GM12878 (cell line): Measurements from ENCODE around the gene LAMA5. TPM values are rescaled to one million over a fixed set of nuclear protein-coding genes. Genes with fewer than 3 reads are reported as not detected.

Source experiments
- ATAC-seq: fragments of 200-7000 bp; cut with Tn5 transposase; 3 replicates; pipeline ENCODE4 v1.9.1; 2020; ENCODE audit warnings: mild to moderate bottlenecking, moderate library complexity
- BruUV-seq: library from RNA; stranded (reverse); fragments of 400-500 nt; replicated peaks from 2 replicates; lab custom pipeline; 2021; lab: Mats Ljungman, UMichigan
- CTCF ChIA-PET: fragments of 300-600 bp; sonication (Branson Sonifier 250); formaldehyde crosslinking; extraction: SDS; loops from one replicate; lab custom pipeline; 2021; ENCODE audit warnings: inconsistent platforms; lab: Yijun Ruan, JAX
- POLR2A ChIA-PET: fragments of 350-600 bp; formaldehyde crosslinking; extraction: SDS; loops from one replicate; lab custom pipeline; 2021; ENCODE audit warnings: inconsistent platforms; lab: Charles Lee
- RAD21 ChIA-PET: fragments of 300-600 bp; sonication (Branson Sonifier 250); formaldehyde crosslinking; loops from one replicate; lab custom pipeline; 2023; ENCODE audit warnings: antibody characterized with exemption; ENCODE audit not compliant: unreplicated experiment; lab: Charles Lee
- SMC1A ChIA-PET: fragments of 300-600 bp; sonication (Branson Sonifier 250); formaldehyde crosslinking; loops from one replicate; lab custom pipeline; 2023; ENCODE audit not compliant: unreplicated experiment, uncharacterized antibody; lab: Charles Lee
- DNase-seq: peaks from one replicate; pipeline ENCODE4 v3.0.0-alpha.2; 2011; ENCODE audit warnings: low read depth, low spot score
- FAIRE-seq: peaks from 3 replicates; lab custom pipeline; 2011; peaks lifted over from hg19 to GRCh38; lab: Jason Lieb, UNC
- H2AFZ ChIP-seq: 2 replicates; pipeline ENCODE4 v1.6.0; 2011; ENCODE audit warnings: low read depth, low read length, control low read depth; ENCODE audit not compliant: control insufficient read depth
- H3K27ac ChIP-seq: 2 replicates; pipeline ENCODE4 v1.5.1; 2011; ENCODE audit warnings: control low read depth; ENCODE audit not compliant: control insufficient read depth, insufficient read depth
- H3K27me3 ChIP-seq, 2 experiments: replicated peaks in 1 of 2; 2 replicates each; pipeline versions ENCODE4 v1.6.0 to v1.6.1; 2011; ENCODE audit warnings: low read length in 1 of 2; ENCODE audit not compliant: control insufficient read depth in 2 of 2, insufficient read depth in 2 of 2
- H3K36me3 ChIP-seq, 2 experiments: 2 replicates each; pipeline ENCODE4 v1.5.1; 2011; ENCODE audit warnings: low read length in 1 of 2; ENCODE audit not compliant: control insufficient read depth in 2 of 2, insufficient read depth in 2 of 2
- H3K4me1 ChIP-seq: 2 replicates; pipeline ENCODE4 v1.6.1; 2011; ENCODE audit warnings: mild to moderate bottlenecking, low read length, moderate library complexity, mixed read lengths; ENCODE audit not compliant: control insufficient read depth, insufficient read depth
- H3K4me2 ChIP-seq: 2 replicates; pipeline ENCODE4 v1.6.0; 2011; ENCODE audit warnings: control low read depth; ENCODE audit not compliant: control insufficient read depth, insufficient read depth
- H3K4me3 ChIP-seq: fragments of 200-600 bp; sonication (generic); 2 replicates; pipeline ENCODE4 v1.5.1; 2016
- H3K79me2 ChIP-seq: 2 replicates; pipeline ENCODE4 v1.6.0; 2011; ENCODE audit warnings: low read length; ENCODE audit not compliant: control insufficient read depth, insufficient read depth
- H3K9ac ChIP-seq: 2 replicates; pipeline ENCODE4 v1.8.0; 2011; ENCODE audit warnings: low read length, control low read depth, mixed read lengths; ENCODE audit not compliant: control insufficient read depth, insufficient read depth
- H3K9me3 ChIP-seq: replicated peaks from 3 replicates; pipeline ENCODE4 v1.5.1; 2011; ENCODE audit warnings: mild to moderate bottlenecking, low read length; ENCODE audit not compliant: control insufficient read depth, insufficient read depth
- H4K20me1 ChIP-seq: 2 replicates; pipeline ENCODE4 v1.6.0; 2011; ENCODE audit not compliant: control insufficient read depth, insufficient read depth
- CTCF ChIP-seq, 3 experiments: IDR thresholded peaks in 2 of 3; conservative IDR thresholded peaks in 1 of 3; 2 replicates each; pipeline ENCODE4 v1.5.1; 2011; ENCODE audit warnings: low read depth in 3 of 3, low read length in 3 of 3, mild to moderate bottlenecking in 3 of 3, control low read depth in 2 of 3, moderate library complexity in 2 of 3, inconsistent platforms in 1 of 3, mixed read lengths in 1 of 3; ENCODE audit not compliant: control insufficient read depth in 2 of 3, insufficient read depth in 1 of 3; ENCODE audit errors: extremely low read depth in 1 of 3
- NFYA ChIP-seq: IDR thresholded peaks from 2 replicates; pipeline ENCODE4 v1.6.1; 2011; ENCODE audit warnings: low read depth, mild to moderate bottlenecking, low read length, improper control_type of control experiment, borderline replicate concordance
- WGBS: methylation state at CpG from one replicate; pipeline ENCODE4 v1.1.6; 2016; ENCODE audit warnings: low lambda C conversion rate; ENCODE audit not compliant: insufficient replicate concordance, insufficient coverage; ENCODE audit errors: missing lambda C conversion rate; 5-methylcytosine and 5-hydroxymethylcytosine counted together
- in situ Hi-C: fragments of 300-500 bp; cut with MboI; formaldehyde crosslinking; loops from 9 replicates; pipeline ENCODE4 v1.14.3; 2018; ENCODE audit warnings: mixed read lengths
- intact Hi-C: fragments of 100-400 bp; cut with micrococcal nuclease; formaldehyde crosslinking; loops from one replicate; pipeline ENCODE4 v1.14.2; 2022; ENCODE audit not compliant: unreplicated experiment
- polyA plus RNA-seq, 11 experiments: library from polyadenylated mRNA; depleted of rRNA in 4 of 11; unstranded in 6 of 11; stranded (reverse) in 5 of 11; fragments of >200 nt; fragmentation: Nextera tagmentation in 4 of 11; fragmentation: Illumina TruSeq in 1 of 11; extraction: Ambion mirVana in 4 of 11; extraction: Trizol in 1 of 11; gene quantifications; 1 replicate in 1 of 11; 2 replicates in 10 of 11; pipeline versions ENCODE4 v1.2.1 to v1.2.3, GENCODE V29; 2011 to 2016; ENCODE audit warnings: inconsistent platforms in 2 of 11, missing spikeins in 2 of 11, low read depth in 1 of 11
- total RNA-seq, 4 experiments: library from RNA; depleted of rRNA in 3 of 4; stranded (reverse); fragments of >200 nt in 3 of 4; fragmentation: Illumina TruSeq in 1 of 4; extraction: Trizol in 1 of 4; gene quantifications; 2 replicates each; pipeline versions ENCODE4 v1.2.1 to v1.2.3, GENCODE V29; 2013 to 2021

The LAMA5 gene
- total and polyA plus RNA-seq, 10 of the 15 experiments (the other 5 are each of a cell fraction or from before 2014, with no cell fraction given), result 0.09 to 3.1 (median 1.6) TPM; not detected in 3

DNA sequence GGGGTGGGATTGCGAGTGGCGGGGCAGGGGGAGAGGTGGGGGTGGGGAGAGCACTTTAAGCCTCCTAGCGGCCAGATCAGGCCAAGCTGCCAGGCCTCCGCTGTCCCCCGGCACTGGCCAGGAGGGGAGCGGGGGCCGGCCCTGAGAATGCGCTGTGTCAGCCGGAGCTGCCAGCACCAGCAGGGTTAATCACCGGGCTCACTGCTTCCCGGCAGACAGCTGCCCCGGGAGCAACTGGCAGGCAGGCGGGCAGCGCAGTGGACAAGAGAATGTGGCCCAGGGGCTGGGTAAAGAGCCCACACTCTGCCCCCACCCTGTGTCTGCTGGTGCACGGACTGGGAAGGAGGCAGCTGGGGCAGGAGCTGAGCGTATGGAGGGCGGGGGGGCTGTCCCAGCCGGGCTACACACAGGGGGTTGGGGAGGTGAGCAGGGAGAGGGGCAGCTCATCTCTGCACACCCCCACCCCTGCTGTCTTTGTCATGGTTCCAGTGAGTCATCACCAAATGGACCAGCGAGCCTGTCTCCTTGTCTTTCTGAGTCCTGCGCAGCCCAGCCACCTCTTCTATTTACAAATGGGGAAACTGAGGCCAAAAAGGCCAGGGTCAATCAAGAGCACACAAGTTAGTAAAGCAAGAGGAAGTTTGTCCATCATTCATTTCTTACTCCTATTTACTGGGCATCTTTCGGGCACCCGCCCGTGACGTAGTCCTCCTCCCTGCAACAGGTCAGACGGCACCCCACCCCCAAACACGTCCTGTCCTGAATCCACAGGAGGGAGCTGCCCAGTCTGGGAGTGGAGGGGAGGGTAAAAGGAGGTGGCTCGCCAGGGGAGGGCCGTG is 2.1 kb upstream of the LAMA5 start:
- DNase-seq, result no peak
- 19% methylated on average over 22 of the region's 28 CpGs for WGBS

More for the DNA sequence above, 2.1 kb upstream of the LAMA5 start:
- in situ Hi-C loops, result no loop called here
- no peak overlapping the region for H3K4me2 ChIP-seq
- H2AFZ ChIP-seq, result no peak overlapping the region
- ATAC-seq (peak; percentile 53), FAIRE-seq (no peak)
- peaks cover 4 to 15% of the 10 kb centered on the region in 2 experiments for H3K27me3 ChIP-seq
- ChIA-PET RAD21 (no interaction called here), POLR2A (no interaction called here), CTCF (interaction anchor here (1.1 kb wide), 1 partner anchor 67 kb away, joined by 3 read pairs; no protein-coding TSS in a partner anchor), SMC1A (no interaction called here)
- H3K4me3 ChIP-seq, result no peak overlapping the region
- H3K4me1 ChIP-seq, result peaks cover 5% of the 10 kb centered on the region
- TF ChIP-seq NFYA, result no peak
- TF ChIP-seq CTCF (IDR thresholded peaks at IDR 0.05 in 2 of 3, conservative IDR thresholded peaks at IDR 0.05 in 1 of 3; ENCODE audit: control insufficient read depth in 2 of 3, extremely low read depth in 1 of 3, insufficient read depth in 1 of 3, low read depth in 3 of 3, low read length in 3 of 3), result peak; percentile 4 to 38 (median 15); a peak in 3 of 6 replicates
- no peaks in the 10 kb centered on the region for H4K20me1 ChIP-seq
- H3K27ac ChIP-seq, result no peak overlapping the region
- BruUV-seq, result no TSS peak
- intact Hi-C loops, result no loop called here
- H3K9me3 ChIP-seq, result no peaks in the 10 kb centered on the region
- no peaks in the 10 kb centered on the region for H3K36me3 ChIP-seq
- no peaks in the 10 kb centered on the region for H3K79me2 ChIP-seq
- H3K9ac ChIP-seq, result no peak overlapping the region
